Measurements from ENCODE around the gene RAP1GAP2.

RAP1GAP2 gene

DNA sequence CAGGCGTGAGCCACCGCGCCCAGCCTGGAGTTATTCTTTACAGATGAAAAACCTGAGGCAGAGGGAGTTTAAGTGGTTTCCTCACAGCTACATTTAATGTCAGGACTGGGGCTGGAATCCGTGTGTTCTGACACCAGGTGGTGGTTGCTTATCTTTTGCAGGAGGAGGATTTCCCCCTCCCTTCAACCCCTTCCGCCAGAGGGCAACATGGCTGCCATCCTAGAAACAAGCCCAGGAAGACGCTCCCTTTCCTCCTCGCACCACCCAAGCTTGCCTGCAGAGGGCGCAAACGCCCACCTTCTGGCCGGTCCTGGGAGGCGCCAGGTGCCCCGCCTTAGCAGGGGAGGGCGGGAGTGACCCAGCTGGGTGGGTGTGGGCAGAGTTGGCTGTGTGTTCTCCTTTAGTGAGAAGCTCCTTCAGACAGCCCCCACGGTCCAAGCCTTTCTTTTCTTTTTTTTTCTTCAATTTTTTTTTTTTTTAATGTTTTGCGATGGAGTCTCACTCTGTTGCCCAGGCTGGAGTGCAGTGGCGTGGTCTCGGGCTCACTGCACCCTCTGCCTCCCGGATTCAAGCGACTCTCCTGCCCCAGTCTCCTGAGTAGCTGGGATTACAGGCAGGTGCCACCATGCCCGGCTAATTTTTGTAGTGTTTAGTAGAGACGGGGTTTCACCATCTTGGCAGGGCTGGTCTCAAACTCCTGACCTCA, 9.9 kb upstream of the RAP1GAP2 start:
- DNase-seq: peak; percentile 86

DNA sequence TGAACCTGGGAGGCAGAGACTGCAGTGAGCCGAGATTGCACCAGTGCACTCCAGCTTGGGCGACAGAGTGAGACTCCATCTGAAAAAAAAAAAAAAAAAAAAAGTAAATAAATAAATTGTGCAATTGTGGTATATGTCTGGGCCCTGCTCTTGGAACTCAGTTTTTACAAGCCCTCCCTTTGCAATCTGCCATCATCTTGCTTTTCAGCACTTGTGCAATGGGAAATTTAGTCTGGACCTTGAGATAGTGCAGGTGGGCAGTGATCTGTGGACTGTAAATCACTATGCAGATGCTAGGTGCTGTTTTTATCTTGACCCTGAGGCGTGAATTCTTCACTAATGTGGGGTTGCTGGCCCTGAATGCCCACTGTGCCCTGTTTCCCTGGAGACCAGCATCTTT, 6.5 kb upstream of the RAP1GAP2 start:
- DNase-seq: no peak

DNA sequence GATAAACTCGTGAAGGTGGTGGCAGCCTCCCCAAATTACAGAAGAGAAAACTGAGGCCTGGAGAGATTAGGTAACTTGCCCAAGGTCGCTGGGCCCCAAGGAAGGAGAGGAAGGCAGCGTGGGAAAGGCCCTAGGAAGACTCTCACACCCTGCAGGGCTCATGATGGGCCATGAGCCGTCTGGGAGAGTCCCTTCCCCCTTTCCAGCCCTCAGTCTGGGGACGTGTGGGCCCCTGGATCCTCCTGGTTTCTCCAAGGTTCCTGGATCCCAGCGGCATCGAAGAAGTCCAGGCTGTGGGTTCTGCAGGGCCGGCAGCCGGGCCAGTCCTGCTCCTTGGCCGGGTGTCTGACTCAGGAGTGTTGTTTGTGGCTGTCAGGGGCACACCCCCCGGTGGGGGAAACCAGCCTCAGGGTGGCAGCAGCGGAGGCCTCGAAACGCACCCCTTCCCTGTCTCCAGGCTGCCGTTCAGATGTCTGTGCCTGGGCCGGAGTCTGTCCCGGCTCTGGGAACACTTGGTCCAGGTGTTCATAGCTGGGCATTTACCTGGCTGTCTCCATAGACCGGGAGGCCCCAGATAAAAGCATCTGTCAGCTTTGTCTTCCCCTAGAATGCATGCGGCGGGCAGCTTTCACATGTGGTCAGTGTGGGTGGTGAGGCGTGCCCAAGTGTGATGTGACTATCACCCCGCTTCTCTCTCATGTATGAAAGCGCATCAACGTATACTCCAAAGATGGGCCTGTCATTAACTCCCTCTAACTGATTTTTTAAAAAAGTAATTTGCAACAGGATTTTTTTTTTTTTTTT, 3.7 kb upstream of the RAP1GAP2 start:
- no peak for DNase-seq

DNA sequence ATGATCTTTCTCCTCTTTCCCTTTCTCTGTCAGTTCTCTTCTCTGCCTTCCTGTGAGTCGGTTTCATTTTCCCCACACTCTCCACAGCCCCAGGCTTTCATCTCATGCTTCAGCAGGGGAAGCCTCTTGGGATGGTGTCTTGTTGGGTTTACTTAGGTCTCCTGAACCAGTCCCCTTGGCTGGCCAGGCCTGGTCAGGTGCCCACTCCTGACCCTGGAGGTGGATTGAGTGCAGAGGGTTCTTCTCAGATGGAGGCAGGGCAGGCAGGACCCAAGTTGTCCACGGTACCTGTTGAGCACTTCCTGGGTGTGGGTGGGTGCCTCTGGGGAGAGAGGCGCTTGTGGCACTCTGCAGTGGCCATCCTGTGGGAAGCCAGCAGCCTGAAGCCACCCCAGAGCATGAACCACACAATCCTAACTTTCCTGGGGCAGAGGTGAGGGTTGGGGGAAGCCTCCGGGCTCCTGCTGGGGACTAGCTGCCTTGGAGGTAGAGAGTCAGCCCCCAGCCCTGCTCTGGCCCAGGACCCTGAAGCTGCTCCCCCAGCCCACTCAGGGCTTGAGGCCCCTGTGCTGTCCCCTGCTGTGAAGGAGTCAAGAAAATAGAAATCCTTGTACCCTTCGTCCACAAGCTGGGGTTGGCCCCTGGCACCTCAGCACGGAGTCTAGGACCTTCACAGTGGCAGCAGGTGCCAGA, 2.0 kb upstream of the RAP1GAP2 start:
- no peak for DNase-seq

DNA sequence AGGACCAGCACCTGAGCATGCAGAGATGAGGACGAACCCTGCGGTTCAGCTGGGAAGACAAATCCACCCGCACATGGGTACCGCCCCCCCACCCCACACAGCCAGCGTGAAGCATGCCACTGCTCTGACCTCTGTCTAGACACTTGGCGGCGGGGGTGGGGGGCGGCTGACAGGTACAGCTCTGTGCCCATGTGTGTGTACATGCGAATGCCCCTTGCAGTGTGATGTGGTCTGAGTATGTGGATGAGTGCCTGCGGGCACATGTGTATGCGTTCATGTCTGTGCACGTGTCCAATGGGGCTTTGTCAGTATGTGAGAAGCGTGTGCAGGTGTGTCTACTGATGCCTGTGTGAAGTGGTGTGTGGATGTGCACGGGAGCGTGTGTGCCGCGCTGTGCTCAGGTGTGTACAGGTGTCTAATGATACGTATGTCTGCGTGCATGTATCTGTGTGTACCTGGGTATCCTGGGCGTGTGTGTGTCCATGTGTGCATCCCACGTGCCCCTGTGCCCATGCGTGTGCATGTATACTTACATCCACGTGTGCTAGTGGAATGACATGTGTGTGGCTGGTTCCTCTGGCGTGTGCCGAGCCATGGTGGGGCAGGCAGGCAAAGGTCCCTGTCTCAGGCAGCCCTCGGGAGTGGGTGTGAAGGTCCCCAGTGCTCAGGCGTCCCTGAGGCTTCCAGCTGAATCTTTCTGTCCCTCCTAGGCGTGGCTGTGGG, 636 bp upstream of the RAP1GAP2 start:
- DNase-seq: no peak

DNA sequence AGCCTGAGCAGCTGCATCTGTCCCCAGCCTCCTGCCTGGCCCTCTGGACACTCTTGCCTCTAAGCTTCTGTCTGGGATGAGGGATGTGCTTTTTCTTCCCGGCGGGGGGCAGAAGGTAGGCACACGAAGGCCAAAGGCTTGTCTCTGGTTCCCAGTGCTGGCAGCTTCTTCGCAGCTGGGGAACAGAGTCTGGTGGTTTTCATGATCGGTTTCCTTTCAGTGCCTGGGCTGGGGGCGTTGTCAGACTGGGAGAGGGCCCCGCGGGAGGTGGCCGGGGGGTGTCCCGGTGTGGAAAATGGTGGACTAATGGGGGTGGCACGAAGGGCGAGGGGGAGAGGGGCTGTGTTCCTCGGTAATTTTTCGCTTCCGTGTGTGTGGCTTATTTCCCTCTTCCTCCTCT, 988 bp downstream of the RAP1GAP2 start:
- DNase-seq: no peak

DNA sequence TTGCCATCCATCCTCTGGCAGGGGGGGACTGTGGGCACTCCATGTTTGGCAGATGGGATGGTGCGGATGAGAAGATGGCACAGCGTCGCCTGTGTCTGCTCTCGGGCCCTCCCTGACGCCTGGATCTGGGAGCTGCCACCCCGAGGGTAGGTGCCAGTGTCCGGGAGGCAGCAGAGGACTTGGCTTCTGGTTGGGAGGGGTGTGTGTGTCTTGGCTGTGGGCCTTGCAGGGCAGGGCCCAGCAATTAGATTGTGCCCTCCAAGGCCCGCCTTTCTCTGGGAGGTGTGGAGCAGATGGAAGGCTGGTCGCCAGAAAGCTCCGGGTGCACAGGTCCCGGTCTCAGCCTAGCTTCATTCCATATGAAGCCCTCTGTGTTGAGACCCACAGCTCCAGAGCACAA, 1.4 kb downstream of the RAP1GAP2 start:
- no peak for DNase-seq

DNA sequence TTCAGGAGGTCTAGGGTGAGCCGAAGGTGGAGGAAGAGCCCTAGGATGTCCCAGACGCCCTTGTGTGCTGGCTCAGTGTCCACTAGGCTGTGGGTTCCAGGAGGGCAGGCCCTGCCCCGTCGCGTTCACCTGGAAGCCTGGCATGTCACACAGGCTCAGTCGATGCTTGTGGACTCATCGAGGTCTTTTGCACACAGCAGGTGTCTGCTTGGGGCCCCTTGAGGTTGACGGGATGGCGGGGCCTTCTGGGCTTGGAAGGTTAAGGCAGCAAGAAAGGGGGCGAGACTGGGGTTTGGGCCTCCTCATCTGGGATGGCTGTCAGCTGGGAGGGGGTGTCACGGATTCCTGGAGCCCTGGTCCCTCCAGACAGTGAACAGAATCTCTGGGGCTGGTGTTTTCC, 1.9 kb downstream of the RAP1GAP2 start:
- DNase-seq: no peak

DNA sequence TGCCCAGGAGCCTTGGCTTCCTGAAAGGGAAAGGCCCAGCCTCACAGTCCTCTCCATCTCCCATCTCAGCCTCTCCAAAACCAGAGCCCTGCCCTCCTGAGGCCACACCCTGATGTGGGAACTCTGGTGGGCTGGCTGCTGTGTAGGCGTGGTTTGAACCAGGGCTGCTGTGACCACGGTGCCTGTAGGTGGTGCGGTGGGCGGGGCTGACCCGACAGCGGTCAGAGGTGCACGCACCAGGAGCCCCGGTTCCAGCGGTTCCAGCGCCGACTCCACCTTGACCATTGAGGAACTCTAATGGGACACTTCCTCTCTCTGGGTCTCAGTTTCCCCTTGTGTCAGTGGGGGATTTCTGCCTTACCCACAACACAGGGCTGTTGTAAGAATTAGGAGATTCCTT, 2.4 kb downstream of the RAP1GAP2 start:
- DNase-seq: no peak

DNA sequence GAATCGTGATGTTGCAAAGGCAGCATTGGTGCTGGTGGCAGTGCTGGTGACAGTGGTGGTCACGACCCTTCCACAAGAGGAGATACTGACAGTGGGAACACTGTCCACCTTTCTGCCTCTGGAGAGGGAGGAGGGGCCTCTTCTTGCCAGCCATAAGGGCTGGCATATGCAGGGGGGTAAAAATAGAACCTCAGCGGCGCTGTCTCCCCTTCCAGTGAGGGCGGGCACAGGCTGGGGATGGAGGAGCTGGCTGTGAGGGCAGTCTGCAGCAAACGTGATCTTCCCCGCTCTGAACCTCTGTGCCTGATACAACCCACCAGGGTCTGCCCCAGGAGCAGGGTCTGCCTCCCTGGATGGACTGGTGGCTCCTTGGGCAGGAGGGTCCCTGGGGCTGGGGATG, 3.4 kb downstream of the RAP1GAP2 start:
- no peak for DNase-seq

DNA sequence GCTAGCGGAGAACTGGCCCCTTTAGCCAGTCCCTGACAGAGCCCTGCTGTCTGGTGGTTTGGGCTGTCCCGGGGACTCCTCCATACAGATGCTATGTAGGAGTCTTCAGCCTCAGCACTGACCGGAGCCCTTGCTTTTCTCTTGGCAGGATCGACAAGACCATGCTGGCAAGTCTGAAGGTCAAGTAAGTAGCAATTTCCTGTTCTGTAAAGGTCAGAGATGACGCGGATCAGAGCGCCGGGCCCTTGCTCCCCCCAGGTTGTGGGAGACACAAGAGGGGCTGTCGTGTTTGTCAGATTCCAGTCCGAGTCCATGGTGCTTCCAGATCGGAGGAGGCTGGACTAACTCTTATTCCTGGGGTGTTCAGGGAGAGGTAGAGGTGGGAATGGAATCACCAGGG, 4.1 kb downstream of the RAP1GAP2 start:
- no peak for DNase-seq

DNA sequence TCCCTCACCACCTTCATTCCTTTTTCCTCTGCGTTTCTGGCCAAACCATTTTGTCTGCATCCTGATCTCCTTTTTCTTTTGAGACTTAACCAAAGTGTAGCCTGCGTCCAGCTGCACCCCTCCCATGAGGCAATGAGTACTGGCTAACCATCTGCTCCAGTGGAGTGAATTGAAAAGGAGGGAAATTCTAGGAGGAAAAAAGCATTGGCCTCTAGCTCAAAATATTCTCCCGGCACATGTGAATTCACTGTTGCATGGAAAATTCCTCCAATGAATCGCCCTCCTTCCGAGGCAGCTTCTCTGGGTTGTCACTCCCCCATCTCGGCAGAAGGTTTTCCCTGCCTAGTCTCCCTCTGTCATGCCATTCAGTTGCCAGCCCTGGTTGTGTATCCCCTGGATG, 5.6 kb downstream of the RAP1GAP2 start:
- no peak for DNase-seq

DNA sequence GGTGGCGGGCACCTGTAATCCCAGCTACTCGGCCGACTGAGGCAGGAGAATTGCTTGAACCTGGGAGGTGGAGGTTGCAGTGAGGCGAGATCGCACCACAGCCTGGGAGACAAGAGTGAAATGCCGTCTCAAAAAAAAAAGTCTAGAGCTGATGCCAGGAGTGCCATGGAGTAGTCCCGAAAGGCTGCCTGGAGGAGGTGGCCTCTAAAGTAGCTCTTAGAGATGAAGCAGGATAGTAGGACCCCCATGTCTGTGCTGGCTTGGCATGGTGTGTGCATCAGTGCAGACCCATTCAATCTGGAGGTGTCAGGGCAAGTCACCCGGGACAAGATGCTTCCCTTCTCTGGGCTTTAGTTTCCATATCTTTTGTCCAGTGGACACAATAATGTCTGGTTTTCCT, 6.3 kb downstream of the RAP1GAP2 start:
- no peak for DNase-seq

DNA sequence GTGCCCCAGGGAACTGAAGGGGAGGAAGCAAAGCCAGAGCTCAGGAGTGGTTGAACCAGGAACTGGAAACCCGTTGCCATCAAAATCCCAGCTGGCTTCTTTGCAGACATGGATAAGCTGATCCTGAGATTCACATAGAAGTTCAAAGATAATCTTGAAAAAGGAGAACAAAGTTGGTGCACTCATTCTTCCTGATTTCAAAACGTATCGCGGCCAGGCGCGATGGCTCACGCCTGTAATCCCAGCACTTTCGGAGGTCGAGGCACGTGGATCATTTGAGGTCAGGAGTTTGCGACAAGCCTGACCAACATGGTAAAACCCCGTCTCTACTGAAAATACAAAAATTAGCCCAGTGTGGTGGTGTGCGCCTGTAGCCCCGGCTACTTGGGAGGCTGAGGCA, 7.1 kb downstream of the RAP1GAP2 start:
- DNase-seq: no peak

DNA sequence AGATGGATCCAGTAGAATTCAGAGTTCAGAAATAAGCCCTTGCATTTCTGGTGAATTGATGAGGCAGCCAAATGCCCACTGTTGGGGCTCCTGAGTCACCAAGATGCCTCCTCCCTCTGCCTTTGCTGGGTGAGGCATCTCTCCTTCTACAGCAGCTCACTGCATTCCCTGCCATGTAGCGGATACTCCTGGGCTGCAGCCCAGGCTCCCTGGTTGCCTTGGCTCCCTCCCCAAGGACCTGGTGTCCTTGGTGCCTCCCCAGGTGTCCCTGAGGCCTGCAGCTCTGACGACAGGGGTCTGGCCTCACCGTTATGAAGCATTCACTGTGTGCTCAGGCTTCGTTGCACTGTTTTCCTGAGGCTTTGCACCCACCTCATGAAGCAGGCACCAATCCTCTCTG, 7.7 kb downstream of the RAP1GAP2 start:
- no peak for DNase-seq

DNA sequence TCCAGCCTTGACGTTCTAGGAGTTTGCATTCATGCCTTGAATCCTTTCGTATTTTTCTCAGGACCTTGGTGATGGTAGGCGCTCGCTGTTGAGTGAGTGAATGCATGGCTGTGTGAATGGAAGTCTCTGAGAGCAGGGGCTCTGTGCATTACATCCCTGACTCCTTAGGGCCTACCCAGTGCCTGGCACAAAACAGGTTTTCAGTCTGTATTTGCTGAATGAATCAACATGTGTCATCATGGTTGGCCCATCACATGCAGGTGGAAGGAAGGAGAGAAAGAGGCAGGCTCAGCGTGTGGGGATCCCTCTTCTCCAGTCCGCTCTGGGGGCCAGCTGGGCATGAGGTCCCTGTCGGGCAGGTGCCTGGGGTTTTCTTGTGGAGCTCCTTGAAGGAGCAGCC, 8.7 kb downstream of the RAP1GAP2 start:
- DNase-seq: no peak

DNA sequence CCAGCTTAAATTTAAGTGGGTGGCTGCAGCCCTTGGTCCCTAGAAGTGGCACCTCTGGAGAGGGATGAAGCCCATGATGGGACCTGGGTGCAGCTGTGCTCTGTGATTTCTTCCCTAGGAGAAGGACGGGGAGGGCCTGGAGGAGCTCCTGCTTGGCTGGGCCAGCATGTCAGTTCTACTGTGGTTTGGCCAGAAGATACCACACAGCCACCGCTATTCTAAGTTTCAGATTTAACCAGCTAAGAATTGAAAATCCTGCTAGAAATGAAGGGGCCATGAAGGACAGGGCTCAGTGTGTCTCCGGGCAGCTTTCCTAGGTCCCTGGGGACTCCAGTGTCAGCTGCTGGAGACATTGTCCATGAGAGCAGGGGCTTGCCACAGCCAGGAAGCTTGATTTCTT, 9.7 kb downstream of the RAP1GAP2 start:
- DNase-seq: no peak

DNA sequence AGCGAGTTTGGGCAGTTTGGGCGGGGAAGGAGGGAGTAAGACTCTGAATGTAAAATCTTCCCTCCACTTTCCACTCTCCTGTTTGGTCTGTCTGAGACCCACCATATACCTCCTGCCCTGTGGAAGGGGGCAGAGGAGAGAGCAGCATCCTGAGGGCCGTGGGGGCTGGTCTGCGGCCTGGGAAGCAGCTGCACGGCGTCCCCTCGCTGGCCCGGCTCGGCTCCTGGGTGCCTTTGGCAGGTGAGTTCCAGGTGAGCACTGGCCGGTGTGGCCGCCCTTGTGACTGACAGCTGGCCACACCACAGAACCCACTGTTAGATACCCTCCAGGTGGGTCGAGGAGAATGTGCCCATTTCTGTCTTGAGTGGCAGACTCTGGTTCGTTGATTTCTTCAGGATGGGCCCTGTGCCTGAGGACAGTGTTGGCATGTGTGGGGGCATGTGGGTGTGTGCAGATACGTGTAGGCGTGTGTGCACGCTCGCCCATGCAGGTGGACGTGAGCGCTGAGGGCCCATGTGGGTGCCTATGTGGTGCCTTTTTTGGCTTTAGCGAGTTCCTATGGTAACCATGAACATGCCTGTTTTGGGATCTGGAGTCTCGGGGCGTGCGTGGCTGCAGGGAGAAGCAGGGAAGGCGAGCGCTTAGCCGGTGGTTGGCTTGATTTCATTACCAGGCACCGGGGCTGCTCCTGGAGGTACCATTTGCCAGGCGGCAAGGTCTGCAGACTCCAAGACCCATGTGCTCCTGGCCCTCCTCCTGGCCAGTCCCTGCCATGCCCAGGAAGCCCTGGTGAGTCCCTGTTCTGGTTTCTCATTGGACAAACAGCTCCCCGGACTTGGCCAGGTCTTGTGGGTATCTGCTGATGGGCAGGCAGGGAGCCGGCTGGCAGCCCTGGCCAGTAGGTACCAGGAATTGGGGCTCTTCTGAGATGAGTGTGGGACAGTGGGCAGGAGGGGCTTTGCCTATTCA, 12.4 kb downstream of the RAP1GAP2 start:
- no peak for DNase-seq

DNA sequence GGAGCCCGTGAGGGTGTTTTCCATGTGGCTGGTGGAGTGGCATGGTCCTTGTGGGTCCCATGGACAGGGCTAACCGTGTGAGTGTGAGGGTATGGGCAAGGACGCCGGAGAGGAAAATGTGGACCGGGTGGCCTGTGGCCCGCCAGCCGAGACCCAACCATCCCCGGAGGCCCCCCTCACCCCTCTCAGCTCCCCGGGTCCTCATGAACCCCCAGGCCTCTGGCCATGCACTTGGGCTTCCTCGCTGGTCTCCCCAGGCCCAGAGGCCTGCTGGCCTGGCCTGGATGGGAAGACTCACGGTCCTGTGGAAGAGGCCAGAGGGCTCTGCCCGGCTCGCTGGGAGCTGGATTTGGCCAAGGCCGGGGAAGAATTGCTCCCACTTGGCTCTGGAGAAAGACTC, 13.1 kb downstream of the RAP1GAP2 start:
- no peak for DNase-seq

DNA sequence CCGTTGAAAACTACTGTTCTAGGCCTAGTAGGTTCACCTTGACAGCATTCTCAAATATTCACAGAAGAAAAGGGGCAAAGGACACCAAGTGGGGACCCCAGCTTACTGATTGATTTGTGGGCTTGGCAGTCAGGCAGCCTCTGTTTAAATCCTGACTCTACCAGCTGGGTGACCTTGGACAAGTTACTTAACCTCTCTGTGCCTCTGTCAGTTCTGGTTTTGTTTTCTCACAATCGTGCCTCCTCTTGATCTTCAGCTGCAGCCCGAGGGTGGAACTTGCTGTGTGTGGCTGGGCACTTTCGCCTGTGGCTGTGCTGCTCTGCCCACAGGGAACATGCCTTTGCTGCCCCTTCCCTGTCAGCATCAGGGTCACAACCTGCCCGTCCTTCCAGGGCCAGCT, 17.8 kb downstream of the RAP1GAP2 start:
- DNase-seq: no peak

DNA sequence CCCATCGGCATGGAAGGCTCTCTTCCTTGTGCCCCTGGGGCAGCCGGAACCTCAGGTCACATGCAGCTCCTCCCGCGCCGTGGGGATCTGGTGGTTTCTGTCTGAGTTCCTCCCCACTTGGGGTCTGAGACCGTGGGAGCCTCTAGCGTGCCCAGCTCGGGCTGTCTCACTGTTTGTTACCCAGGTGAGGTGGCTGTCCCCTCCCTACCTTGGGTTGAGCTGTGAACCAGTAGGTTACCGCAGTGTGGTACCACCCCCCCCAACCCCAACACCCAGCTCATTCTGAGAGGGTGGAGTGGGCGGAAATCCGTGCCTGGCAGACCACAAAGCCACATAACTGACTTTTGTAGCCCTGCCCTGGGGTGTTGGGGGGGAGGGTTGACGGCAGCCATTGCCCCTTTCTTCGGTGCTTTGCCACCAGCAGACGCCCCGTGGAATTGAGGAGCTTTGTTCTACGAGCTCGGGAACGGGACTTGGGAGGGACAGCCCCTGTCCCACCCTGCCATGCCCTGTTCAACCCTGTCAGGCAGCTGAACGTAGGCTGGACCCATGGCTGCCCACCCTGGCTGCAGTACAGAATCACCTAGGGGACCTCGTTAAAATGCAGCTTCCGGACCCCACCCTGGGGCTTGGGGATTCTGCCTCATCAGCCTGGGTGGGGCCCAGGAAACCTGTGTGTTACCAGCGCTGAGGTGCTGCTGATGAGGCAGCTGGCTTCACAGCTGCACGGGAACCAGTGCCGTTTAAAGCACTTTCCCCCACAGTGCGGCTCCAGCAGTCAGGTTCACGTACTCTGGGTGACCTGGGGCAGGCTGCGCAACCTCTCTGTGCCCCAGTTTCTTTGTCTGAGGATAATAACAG, 18.5 kb downstream of the RAP1GAP2 start:
- DNase-seq: no peak

All from right forelimb (tissue), 1 donor.